HG02943 (cell line): ENCODE results near the gene GRIN3B.
"Not testable (repeated sequence)": the region's sequence is repeated elsewhere in the genome, so short reads cannot be mapped to it uniquely, and the experiment has no call there.

ENCODE experiments used
- ATAC-seq: cut with Tn5 transposase; IDR thresholded peaks from one replicate; pipeline ENCODE4 v1.9.1; 2021; ENCODE audit warnings: mild to moderate bottlenecking, low read depth, moderate library complexity; ENCODE audit not compliant: unreplicated experiment

GRIN3B gene

GRCh38 chr19:1000095-1000494 is at the start of gene GRIN3B:
Gene GRIN3B, plus strand, starts transcription at chr19:1000419. Its CDS starts 19 bp downstream, at chr19:1000438.
- ATAC-seq, result no peak

- no peak for ATAC-seq
Observed at GRCh38 chr19:952049-952679, 48.1 kb upstream of the GRIN3B start.

- no peak for ATAC-seq
Observed at GRCh38 chr19:952680-953444, 47.4 kb upstream of the GRIN3B start.

- ATAC-seq, result no peak
Observed at GRCh38 chr19:953445-954271, 46.6 kb upstream of the GRIN3B start.

- ATAC-seq, result no peak
Observed at GRCh38 chr19:954272-954671, 45.9 kb upstream of the GRIN3B start.

GRCh38 chr19:954672-955494 is 45.3 kb upstream of the GRIN3B start:
- ATAC-seq, result no peak

GRCh38 chr19:955803-956765 is 44.1 kb upstream of the GRIN3B start:
- no peak for ATAC-seq

GRCh38 chr19:956766-957440 is 43.3 kb upstream of the GRIN3B start:
- no peak for ATAC-seq

GRCh38 chr19:957578-957977 is 42.6 kb upstream of the GRIN3B start:
- ATAC-seq, result not testable (repeated sequence)

- no peak for ATAC-seq
Observed at GRCh38 chr19:958967-959855, 41.0 kb upstream of the GRIN3B start.

- ATAC-seq, result no peak
Observed at GRCh38 chr19:960020-960419, 40.2 kb upstream of the GRIN3B start.

- no peak for ATAC-seq
Observed at GRCh38 chr19:960601-960938, 39.6 kb upstream of the GRIN3B start.

GRCh38 chr19:961866-962620 is 38.2 kb upstream of the GRIN3B start:
- ATAC-seq, result no peak

GRCh38 chr19:962683-963400 is 37.4 kb upstream of the GRIN3B start:
- no peak for ATAC-seq

- no peak for ATAC-seq
Observed at GRCh38 chr19:963486-963951, 36.7 kb upstream of the GRIN3B start.

GRCh38 chr19:964116-964520 is 36.1 kb upstream of the GRIN3B start:
- no peak for ATAC-seq
